HCT116 (cell line): ENCODE data around the gene SLC25A29. TPM values are rescaled to one million over a fixed set of nuclear protein-coding genes. Genes with fewer than 3 reads are reported as not detected.

Source experiments
- ATAC-seq: fragments of 200-7000 bp; cut with Tn5 transposase; 2 replicates; pipeline ENCODE4 v1.9.1; 2020; ENCODE audit warnings: mild to moderate bottlenecking, moderate library complexity
- Bru-seq: library from RNA; stranded (reverse); fragments of 400-500 nt; gene quantifications from one replicate; lab custom pipeline; 2021; lab: Mats Ljungman, UMichigan
- BruChase-seq, 2 experiments: library from RNA; stranded (reverse); fragments of 400-500 nt; gene quantifications; one replicate each; lab custom pipeline; 2021; lab: Mats Ljungman, UMichigan
- BruUV-seq: library from RNA; stranded (reverse); fragments of 400-500 nt; replicated peaks from 2 replicates; lab custom pipeline; 2021; lab: Mats Ljungman, UMichigan
- CTCF ChIA-PET: fragments of 300-600 bp; sonication (Branson Sonifier 250); formaldehyde crosslinking; loops from one replicate; lab custom pipeline; 2021; ENCODE audit warnings: antibody characterized with exemption; lab: Charles Lee
- POLR2A ChIA-PET: fragments of 300-600, 350-600 bp; sonication (Branson Sonifier 250); formaldehyde crosslinking; loops from one replicate; lab custom pipeline; 2021; ENCODE audit warnings: antibody characterized with exemption; lab: Charles Lee
- RAD21 ChIA-PET, 2 experiments: fragments of 300-600 bp; sonication (Branson Sonifier 250); formaldehyde crosslinking; loops; one replicate each; lab custom pipeline; 2023; ENCODE audit warnings: low total read pairs in 2 of 2; ENCODE audit not compliant: uncharacterized antibody in 2 of 2, unreplicated experiment in 2 of 2, low non-redundant PET in 1 of 2; lab: Charles Lee
- DNase-seq: peaks from one replicate; pipeline ENCODE4 v3.0.0-alpha.2; 2010; ENCODE audit warnings: low read depth, low spot score
- H2AFZ ChIP-seq: fragments of 200-600 bp; shearing (Covaris generic), sonication (generic); 2 replicates; pipeline ENCODE4 v1.6.1; 2017; ENCODE audit warnings: low read depth, mixed run types, mixed read lengths, antibody characterized with exemption, low read length; ENCODE audit not compliant: poor library complexity, severe bottlenecking
- H3K27ac ChIP-seq: 2 replicates; pipeline ENCODE4 v1.5.1; 2012; ENCODE audit warnings: low read depth, low read length
- H3K27me3 ChIP-seq: fragments of 200-600 bp; sonication (generic); 2 replicates; pipeline ENCODE4 v1.6.1; 2016; ENCODE audit warnings: mixed run types, low read length, mixed read lengths; ENCODE audit not compliant: insufficient read depth
- H3K36me3 ChIP-seq, 2 experiments: fragments of 200-500 bp in 1 of 2; fragments of 200-600 bp in 1 of 2; sonication (Bioruptor generic) in 1 of 2; sonication (generic) in 1 of 2; 2 replicates each; pipeline versions ENCODE4 v1.5.1 to v1.6.1; 2014 to 2016; ENCODE audit warnings: low read length in 2 of 2, inconsistent platforms in 1 of 2, mixed read lengths in 1 of 2, mixed run types in 1 of 2; ENCODE audit not compliant: insufficient read depth in 2 of 2, control insufficient read depth in 1 of 2
- H3K4me1 ChIP-seq, 2 experiments: fragments of 200-600 bp in 1 of 2; sonication (generic) in 1 of 2; 2 replicates each; pipeline versions ENCODE4 v1.5.1 to v1.6.1; 2012 to 2017; ENCODE audit warnings: low read length in 2 of 2, inconsistent platforms in 1 of 2, mild to moderate bottlenecking in 1 of 2, mixed read lengths in 1 of 2, mixed run types in 1 of 2, moderate library complexity in 1 of 2; ENCODE audit not compliant: insufficient read depth in 2 of 2, control insufficient read depth in 1 of 2
- H3K4me2 ChIP-seq: fragments of 200-600 bp; sonication (generic); 2 replicates; pipeline ENCODE4 v1.6.1; 2017; ENCODE audit warnings: mixed run types, low read length, mixed read lengths
- H3K4me3 ChIP-seq, 2 experiments: fragments of 200-600 bp in 1 of 2; sonication (generic) in 1 of 2; replicated peaks in 1 of 2; 2 replicates each; pipeline ENCODE4 v1.5.1; 2011 to 2016; ENCODE audit warnings: low read length in 2 of 2, control low read depth in 1 of 2, low read depth in 1 of 2, mild to moderate bottlenecking in 1 of 2, mixed read lengths in 1 of 2, mixed run types in 1 of 2
- H3K79me2 ChIP-seq: fragments of 200-600 bp; sonication (generic); 2 replicates; pipeline ENCODE4 v1.6.1; 2017; ENCODE audit warnings: mild to moderate bottlenecking, mixed run types, low read length, moderate library complexity, mixed read lengths; ENCODE audit not compliant: insufficient read depth
- H3K9ac ChIP-seq: fragments of 200-600 bp; sonication (generic); 2 replicates; pipeline ENCODE4 v1.6.1; 2016; ENCODE audit warnings: low read length, mixed read lengths
- H3K9me2 ChIP-seq: fragments of 200-600 bp; sonication (generic), shearing (Covaris generic); 2 replicates; pipeline ENCODE4 v1.6.1; 2017; ENCODE audit warnings: mixed run types, mild to moderate bottlenecking, moderate library complexity; ENCODE audit not compliant: insufficient read depth
- H3K9me3 ChIP-seq, 2 experiments: fragments of 200-500 bp in 1 of 2; fragments of 200-600 bp in 1 of 2; sonication (Bioruptor generic) in 1 of 2; sonication (generic) in 1 of 2; 2 replicates each; pipeline ENCODE4 v1.6.1; 2014 to 2017; ENCODE audit warnings: low read length in 2 of 2, mixed read lengths in 2 of 2, inconsistent platforms in 1 of 2, low read depth in 1 of 2, mild to moderate bottlenecking in 1 of 2, mixed run types in 1 of 2, moderate library complexity in 1 of 2; ENCODE audit not compliant: control insufficient read depth in 1 of 2, insufficient read depth in 1 of 2
- H4K20me1 ChIP-seq: fragments of 200-600 bp; sonication (generic), shearing (Covaris generic); 2 replicates; pipeline ENCODE4 v1.6.1; 2017; ENCODE audit warnings: mixed run types, mild to moderate bottlenecking, moderate library complexity; ENCODE audit not compliant: insufficient read depth
- ATF3 ChIP-seq: IDR thresholded peaks from 2 replicates; pipeline ENCODE4 v1.6.1; 2012
- CBX3 ChIP-seq: IDR thresholded peaks from 2 replicates; pipeline ENCODE4 v1.6.1; 2012; ENCODE audit warnings: low read depth
- CEBPB ChIP-seq: IDR thresholded peaks from 2 replicates; pipeline ENCODE4 v1.6.1; 2012; ENCODE audit warnings: low read depth
- CTCF ChIP-seq, 3 experiments: fragments of 200-600 bp in 1 of 3; sonication (generic) in 1 of 3; IDR thresholded peaks in 2 of 3; conservative IDR thresholded peaks in 1 of 3; 2 replicates each; pipeline ENCODE4 v1.5.1; 2012 to 2017; ENCODE audit warnings: low read depth in 2 of 3, low read length in 2 of 3, antibody characterized with exemption in 1 of 3, borderline replicate concordance in 1 of 3, control low read depth in 1 of 3, mild to moderate bottlenecking in 1 of 3, mixed read lengths in 1 of 3, mixed run types in 1 of 3, moderate library complexity in 1 of 3; ENCODE audit not compliant: insufficient read depth in 1 of 3
- EGR1 ChIP-seq: IDR thresholded peaks from 2 replicates; pipeline ENCODE4 v1.6.1; 2012; ENCODE audit warnings: low read depth
- ELF1 ChIP-seq: IDR thresholded peaks from 2 replicates; pipeline ENCODE4 v1.6.1; 2012; ENCODE audit warnings: low read depth, borderline replicate concordance
- EZH2 ChIP-seq: fragments of 200-600 bp; sonication (generic); IDR thresholded peaks from 2 replicates; pipeline ENCODE4 v1.6.1; 2017; ENCODE audit warnings: antibody characterized with exemption, mixed run types
- EZH2phosphoT487 ChIP-seq: fragments of 200-600 bp; IDR thresholded peaks from 2 replicates; pipeline ENCODE4 v1.6.1; 2018; ENCODE audit warnings: antibody characterized with exemption, borderline replicate concordance
- FOSL1 ChIP-seq: IDR thresholded peaks from 2 replicates; pipeline ENCODE4 v1.6.1; 2012; ENCODE audit warnings: low read depth
- MAX ChIP-seq: IDR thresholded peaks from 2 replicates; pipeline ENCODE4 v1.6.1; 2012
- POLR2A ChIP-seq: IDR thresholded peaks from 2 replicates; pipeline ENCODE4 v1.7.0; 2011; ENCODE audit warnings: borderline replicate concordance; ENCODE audit not compliant: insufficient read depth, insufficient read length; ENCODE audit errors: extremely low read depth
- POLR2AphosphoS5 ChIP-seq: IDR thresholded peaks from 2 replicates; pipeline ENCODE4 v1.6.1; 2011; ENCODE audit warnings: mild to moderate bottlenecking, low read depth, low read length, moderate library complexity
- RAD21 ChIP-seq: IDR thresholded peaks from 2 replicates; pipeline ENCODE4 v1.6.1; 2012; ENCODE audit warnings: low read depth, mild to moderate bottlenecking
- REST ChIP-seq: IDR thresholded peaks from 2 replicates; pipeline ENCODE4 v1.6.1; 2012; ENCODE audit warnings: low read depth
- SP1 ChIP-seq: IDR thresholded peaks from 2 replicates; pipeline ENCODE4 v1.6.1; 2012; ENCODE audit warnings: low read depth
- SRF ChIP-seq: IDR thresholded peaks from 2 replicates; pipeline ENCODE4 v1.6.1; 2012; ENCODE audit warnings: low read depth
- TCF7L2 ChIP-seq: IDR thresholded peaks from 2 replicates; pipeline ENCODE4 v1.7.0; 2011; ENCODE audit warnings: borderline replicate concordance, inconsistent platforms; ENCODE audit not compliant: insufficient read depth, insufficient read length; ENCODE audit errors: extremely low read depth
- YY1 ChIP-seq: IDR thresholded peaks from 2 replicates; pipeline ENCODE4 v1.6.1; 2011; ENCODE audit warnings: low read length, low read depth, moderate library complexity, mild to moderate bottlenecking; ENCODE audit not compliant: insufficient replicate concordance; ENCODE audit errors: extremely low read depth
- ZFX ChIP-seq: fragments of 450-650 bp; IDR thresholded peaks from 2 replicates; pipeline ENCODE4 v1.6.1; 2017
- ZNF274 ChIP-seq: fragments of 200-500 bp; sonication (Bioruptor generic); IDR thresholded peaks from 2 replicates; pipeline ENCODE4 v1.6.1; 2014; ENCODE audit warnings: mild to moderate bottlenecking, low read depth, low read length, inconsistent platforms
- intact Hi-C: fragments of 100-400 bp; cut with micrococcal nuclease; formaldehyde crosslinking; loops from 2 replicates; pipeline ENCODE4 v1.10.0; 2022
- long read RNA-seq: library from polyadenylated mRNA; unstranded; transcript quantifications from one replicate; pipeline ENCODE4 v2.0.0, GENCODE V29; 2021; ENCODE audit not compliant: unreplicated experiment
- polyA plus RNA-seq: library from polyadenylated mRNA; unstranded; fragments of >200 nt; gene quantifications from 2 replicates; pipeline ENCODE4 v1.2.1, GENCODE V29; 2012; ENCODE audit warnings: missing spikeins
- total RNA-seq: library from RNA; stranded (reverse); gene quantifications from one replicate; pipeline ENCODE4 v1.2.1, GENCODE V29; 2021; ENCODE audit not compliant: unreplicated experiment

Gene SLC25A29
- 38.7 TPM for total RNA-seq
- polyA plus RNA-seq: 25.5 and 28.2 TPM in 2 replicates
- percentile 60 among the genes with signal in this experiment for Bru-seq, nascent RNA
- percentile 69 among the genes with signal in this experiment for BruChase-seq, experiment 1, labeled RNA remaining after a 6-hour chase
- percentile 70 among the genes with signal in this experiment for BruChase-seq, experiment 2, labeled RNA remaining after a 2-hour chase
- long read RNA-seq, full-length matches to known transcripts: 50 of 95 reads
- long read RNA-seq, partial matches to known transcripts: 1 of 95 reads
- long read RNA-seq, other reads (novel, unspliced or antisense): 44 of 95 reads

- BruUV-seq: no TSS peak
- RAD21 ChIA-PET: no interaction called here
- CTCF ChIA-PET: no interaction called here
- H4K20me1 ChIP-seq: peaks cover 3% of the 10 kb centered on the region; the same call in 1 of the 2 replicates
- DNase-seq (peak; percentile 54), ATAC-seq (peak; percentile 86)
- H3K9me2 ChIP-seq: no peaks in the 10 kb centered on the region
- POLR2A ChIA-PET: no interaction called here
- H2AFZ ChIP-seq: no peak within 1 kb of the TSS
- peak within 1 kb of the TSS; percentile 96 for H3K4me2 ChIP-seq
- H3K4me1 ChIP-seq: peaks cover 29 to 37% of the 10 kb centered on the region in 2 experiments
- H3K36me3 ChIP-seq: no peaks in the 10 kb centered on the region
- intact Hi-C loops: no loop called here
- H3K27me3 ChIP-seq: no peaks in the 10 kb centered on the region
- H3K4me3 ChIP-seq: peak within 1 kb of the TSS; percentile 69 to 72
- peak within 1 kb of the TSS; percentile 73 for H3K9ac ChIP-seq
- H3K27ac ChIP-seq: peak within 1 kb of the TSS; percentile 81
- H3K79me2 ChIP-seq: peaks cover 7% of the 10 kb centered on the region; the same call in 1 of the 2 replicates
- H3K9me3 ChIP-seq: no peaks in the 10 kb centered on the region
- TF ChIP-seq EZH2phosphoT487: no peak
- TF ChIP-seq EGR1: no peak
- no peak for TF ChIP-seq SRF
- no peak; the same call in 1 of the 2 replicates for TF ChIP-seq SP1
- TF ChIP-seq ZFX: peak; percentile 57; the same call in 1 of the 2 replicates
- peak; percentile 72 for TF ChIP-seq POLR2A
- TF ChIP-seq ATF3: no peak
- TF ChIP-seq CEBPB: no peak
- TF ChIP-seq CTCF (IDR thresholded peaks at IDR 0.05 in 2 of 3, conservative IDR thresholded peaks at IDR 0.05 in 1 of 3; ENCODE audit: borderline replicate concordance in 1 of 3, insufficient read depth in 1 of 3, low read depth in 2 of 3, low read length in 2 of 3): no peak
- TF ChIP-seq EZH2: no peak
- TF ChIP-seq ELF1: no peak
- TF ChIP-seq CBX3: no peak
- no peak for TF ChIP-seq FOSL1
- no peak for TF ChIP-seq REST
- no peak for TF ChIP-seq TCF7L2
- TF ChIP-seq ZNF274: no peak
- TF ChIP-seq MAX: no peak
- no peak for TF ChIP-seq RAD21
- TF ChIP-seq YY1: no peak
- TF ChIP-seq POLR2AphosphoS5: peak; percentile 73
Observed at GRCh38 chr14:100306101-100306997, at the start of gene SLC25A29. SLC25A29 (minus strand) TSS chr14:100306444; CDS start chr14:100306232, 212 bp downstream.
